SJCRH30 (cell line): Measurements from ENCODE around the gene OR13J1. TPM values are rescaled to one million over a fixed set of nuclear protein-coding genes. Genes with fewer than 3 reads are reported as not detected.
"Not testable (repeated sequence)": the region's sequence is repeated elsewhere in the genome, so short reads cannot be mapped to it uniquely, and the experiment has no call there.

Experiments
- DNase-seq, 2 experiments: peaks; one replicate each; pipeline ENCODE4 v3.0.0-alpha.2; 2015 to 2020
- H3K27ac ChIP-seq: fragments of 250-450 bp; sonication (Bioruptor Pico); 2 replicates; pipeline ENCODE4 v1.5.1; 2020; ENCODE audit warnings: mild to moderate bottlenecking, moderate library complexity
- H3K27me3 ChIP-seq: fragments of 250-450 bp; sonication (Bioruptor Pico); 2 replicates; pipeline ENCODE4 v1.5.1; 2020; ENCODE audit warnings: mild to moderate bottlenecking, moderate library complexity
- H3K36me3 ChIP-seq: fragments of 250-450 bp; sonication (Bioruptor Pico); 2 replicates; pipeline ENCODE4 v1.5.1; 2020; ENCODE audit warnings: mild to moderate bottlenecking, moderate library complexity
- H3K4me1 ChIP-seq: fragments of 250-450 bp; sonication (Bioruptor Pico); 2 replicates; pipeline ENCODE4 v1.5.1; 2020; ENCODE audit warnings: mild to moderate bottlenecking, moderate library complexity
- H3K4me3 ChIP-seq: fragments of 250-450 bp; sonication (Bioruptor Pico); 2 replicates; pipeline ENCODE4 v1.5.1; 2020; ENCODE audit warnings: mild to moderate bottlenecking, moderate library complexity
- H3K9me3 ChIP-seq: fragments of 250-450 bp; sonication (Bioruptor Pico); replicated peaks from 2 replicates; pipeline ENCODE4 v1.5.1; 2020; ENCODE audit warnings: mild to moderate bottlenecking, moderate library complexity
- total RNA-seq: library from RNA; depleted of rRNA; stranded (reverse); fragments of >200 nt; shearing (Covaris generic); gene quantifications from 2 replicates; pipeline ENCODE4 v1.2.3, GENCODE V29; 2014; rRNA removed

Gene OR13J1, protein sequence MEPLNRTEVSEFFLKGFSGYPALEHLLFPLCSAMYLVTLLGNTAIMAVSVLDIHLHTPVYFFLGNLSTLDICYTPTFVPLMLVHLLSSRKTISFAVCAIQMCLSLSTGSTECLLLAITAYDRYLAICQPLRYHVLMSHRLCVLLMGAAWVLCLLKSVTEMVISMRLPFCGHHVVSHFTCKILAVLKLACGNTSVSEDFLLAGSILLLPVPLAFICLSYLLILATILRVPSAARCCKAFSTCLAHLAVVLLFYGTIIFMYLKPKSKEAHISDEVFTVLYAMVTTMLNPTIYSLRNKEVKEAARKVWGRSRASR
- total RNA-seq, result not detected in 2 replicates

DNA sequence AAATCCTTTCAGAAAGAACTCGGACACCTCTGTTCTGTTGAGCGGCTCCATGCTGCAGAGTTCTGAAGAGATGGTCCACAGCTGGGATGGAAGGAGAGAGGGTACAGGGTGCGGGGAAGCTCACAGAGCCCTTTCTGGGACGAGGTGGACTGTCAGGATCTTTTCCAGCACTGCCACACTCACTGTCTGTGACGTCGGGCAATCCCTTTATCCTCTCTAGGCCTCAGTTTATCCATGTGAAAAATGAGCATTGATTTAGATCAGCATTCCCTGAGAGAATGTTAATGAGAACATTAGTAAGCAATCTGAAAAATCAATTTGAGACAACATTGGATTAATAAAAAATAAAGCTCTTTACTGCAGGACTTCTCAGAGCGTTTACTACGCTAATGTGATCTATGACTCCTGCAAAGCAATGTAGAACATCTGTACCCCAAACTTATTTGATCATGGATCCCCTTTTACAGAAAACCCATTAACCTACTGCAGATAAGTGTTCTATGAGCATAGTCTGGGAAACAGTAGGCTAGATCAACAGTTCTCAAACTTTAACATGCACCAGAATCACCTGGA is at the start of gene OR13J1:
TSS of gene OR13J1 (minus strand) at position 51 of the 573 bp plus-strand sequence. CDS start at position 51, 0 bp downstream.
- H3K4me3 ChIP-seq, result no peak within 1 kb of the TSS
- H3K27me3 ChIP-seq, result no peaks in the 10 kb centered on the region
- no peak for DNase-seq
- H3K4me1 ChIP-seq, result no peaks in the 10 kb centered on the region
- no peak within 1 kb of the TSS for H3K27ac ChIP-seq
- no peaks in the 10 kb centered on the region for H3K9me3 ChIP-seq
- no peaks in the 10 kb centered on the region for H3K36me3 ChIP-seq

DNA sequence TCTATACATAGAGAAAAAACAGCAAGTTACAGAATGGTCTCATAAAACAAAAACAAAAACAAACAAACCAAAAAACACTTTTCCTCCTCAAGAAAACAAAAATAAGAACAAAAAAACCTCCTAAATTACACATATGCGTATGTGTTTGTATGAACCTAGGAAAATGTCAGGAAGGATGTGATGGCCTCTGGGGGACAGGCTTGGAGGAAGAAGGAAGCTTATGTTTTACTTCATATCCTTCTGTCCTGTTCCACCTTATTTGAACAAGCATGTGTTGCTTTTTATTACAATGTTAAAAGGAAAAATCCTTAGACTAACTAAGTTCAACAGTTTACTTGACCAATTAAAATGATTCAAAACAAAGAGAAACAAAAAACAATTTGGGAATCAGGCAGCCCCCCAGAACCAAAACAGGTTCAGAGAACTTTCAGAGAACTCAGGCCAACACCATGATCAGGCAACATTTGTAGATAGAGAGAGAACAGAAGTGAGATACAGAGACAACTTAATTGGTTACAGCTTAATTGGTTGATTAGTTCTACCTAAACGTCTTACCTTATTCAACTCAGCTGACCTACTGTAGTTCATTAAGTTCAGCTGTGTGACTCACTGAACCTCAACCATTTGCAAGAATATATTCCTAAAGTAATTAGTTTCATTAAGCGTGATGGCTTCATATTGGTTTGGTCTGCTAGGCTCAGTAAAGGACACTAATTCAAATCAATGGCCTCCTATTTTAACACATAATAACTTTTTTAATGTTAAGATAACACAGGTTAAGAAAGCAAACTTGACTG is 49.2 kb upstream of the OR13J1 start:
- no peak overlapping the region for H3K4me3 ChIP-seq
- peaks cover 13% of the 10 kb centered on the region for H3K4me1 ChIP-seq
- no peaks in the 10 kb centered on the region for H3K27me3 ChIP-seq
- H3K9me3 ChIP-seq, result no peaks in the 10 kb centered on the region; the same call in 1 of the 2 replicates
- no peak for DNase-seq
- no peaks in the 10 kb centered on the region for H3K36me3 ChIP-seq
- no peak overlapping the region for H3K27ac ChIP-seq

DNA sequence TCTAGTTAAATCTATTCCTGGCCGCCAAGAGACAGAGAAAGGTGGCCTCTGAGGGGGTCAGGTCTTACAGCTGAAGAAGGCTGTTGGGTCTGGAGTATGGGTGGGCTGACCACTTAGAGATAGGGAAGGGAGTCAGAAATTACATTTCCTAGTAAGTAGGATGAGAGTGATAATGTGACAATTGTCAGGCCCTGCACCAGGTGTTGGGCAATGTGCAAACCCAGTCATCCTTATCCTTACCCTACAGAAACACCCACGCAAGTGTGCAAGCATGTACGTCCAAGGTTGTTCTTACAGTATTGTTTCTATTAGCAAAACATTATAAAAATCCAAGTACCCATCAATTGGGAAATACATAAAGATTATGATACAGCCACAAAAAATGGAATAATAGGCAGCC is 48.6 kb upstream of the OR13J1 start:
- no peaks in the 10 kb centered on the region; the same call in 1 of the 2 replicates for H3K9me3 ChIP-seq
- no peaks in the 10 kb centered on the region for H3K27me3 ChIP-seq
- no peak overlapping the region for H3K4me3 ChIP-seq
- H3K4me1 ChIP-seq, result peaks cover 7% of the 10 kb centered on the region
- no peaks in the 10 kb centered on the region for H3K36me3 ChIP-seq
- DNase-seq, result no peak
- no peak overlapping the region for H3K27ac ChIP-seq

DNA sequence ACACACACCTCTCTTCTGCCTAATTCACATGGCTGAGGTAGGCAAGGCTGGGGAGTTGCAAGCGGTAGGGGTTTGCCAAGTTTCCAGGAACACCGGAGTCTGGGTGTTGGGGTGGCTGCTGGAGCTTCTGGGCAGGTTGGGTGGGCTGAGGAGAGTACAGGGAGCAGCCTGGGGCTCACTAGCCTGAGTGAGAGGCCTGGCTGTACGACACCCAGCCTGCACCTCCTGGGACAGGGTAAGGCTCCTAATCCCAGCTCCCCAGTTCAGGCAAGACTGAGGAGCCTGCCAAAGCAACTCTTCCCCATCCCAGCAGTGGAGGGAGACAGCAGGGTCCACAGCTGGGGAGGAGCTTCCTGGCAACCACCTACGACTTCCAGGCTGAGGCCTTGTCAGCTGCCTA is 47.1 kb upstream of the OR13J1 start:
- no peak for DNase-seq
- H3K36me3 ChIP-seq, result no peaks in the 10 kb centered on the region
- no peaks in the 10 kb centered on the region for H3K9me3 ChIP-seq
- H3K4me1 ChIP-seq, result peaks cover 3% of the 10 kb centered on the region
- H3K4me3 ChIP-seq, result no peak overlapping the region
- no peak overlapping the region for H3K27ac ChIP-seq
- no peaks in the 10 kb centered on the region for H3K27me3 ChIP-seq

DNA sequence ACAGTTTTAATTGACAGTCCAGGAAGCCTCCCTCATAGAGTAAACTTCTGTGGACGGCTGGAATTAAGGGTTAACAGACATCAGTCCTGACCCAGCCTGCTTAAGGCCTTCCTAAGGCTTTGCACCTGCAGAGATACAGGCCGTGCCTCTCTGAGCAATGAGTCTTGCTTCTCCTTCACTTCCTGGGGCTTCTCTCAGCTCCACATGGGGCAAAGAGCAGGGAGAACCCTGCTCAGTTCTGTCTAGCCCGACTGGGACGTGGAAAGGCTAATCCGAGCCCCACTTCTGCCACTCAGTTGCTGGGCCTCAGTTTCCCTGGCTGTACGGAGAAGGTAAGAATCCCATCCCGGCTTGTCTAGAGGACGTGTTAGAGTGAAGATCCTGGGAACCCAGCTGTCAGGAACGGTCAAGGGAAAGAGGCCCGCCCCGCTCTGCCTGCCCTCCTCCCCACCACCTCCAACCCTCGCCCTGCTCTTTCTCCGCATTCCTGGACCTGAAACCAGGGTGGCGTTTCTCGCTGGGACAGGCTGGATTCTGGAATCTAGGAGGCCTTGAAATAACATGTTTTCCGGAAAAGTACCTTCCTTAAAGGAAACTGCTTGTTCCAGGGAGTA is 45.6 kb upstream of the OR13J1 start:
- H3K27me3 ChIP-seq, result no peaks in the 10 kb centered on the region
- peaks cover 3% of the 10 kb centered on the region; the same call in 1 of the 2 replicates for H3K4me1 ChIP-seq
- H3K36me3 ChIP-seq, result no peaks in the 10 kb centered on the region
- no peaks in the 10 kb centered on the region for H3K9me3 ChIP-seq
- DNase-seq, result no peak
- H3K4me3 ChIP-seq, result no peak overlapping the region
- no peak overlapping the region for H3K27ac ChIP-seq

DNA sequence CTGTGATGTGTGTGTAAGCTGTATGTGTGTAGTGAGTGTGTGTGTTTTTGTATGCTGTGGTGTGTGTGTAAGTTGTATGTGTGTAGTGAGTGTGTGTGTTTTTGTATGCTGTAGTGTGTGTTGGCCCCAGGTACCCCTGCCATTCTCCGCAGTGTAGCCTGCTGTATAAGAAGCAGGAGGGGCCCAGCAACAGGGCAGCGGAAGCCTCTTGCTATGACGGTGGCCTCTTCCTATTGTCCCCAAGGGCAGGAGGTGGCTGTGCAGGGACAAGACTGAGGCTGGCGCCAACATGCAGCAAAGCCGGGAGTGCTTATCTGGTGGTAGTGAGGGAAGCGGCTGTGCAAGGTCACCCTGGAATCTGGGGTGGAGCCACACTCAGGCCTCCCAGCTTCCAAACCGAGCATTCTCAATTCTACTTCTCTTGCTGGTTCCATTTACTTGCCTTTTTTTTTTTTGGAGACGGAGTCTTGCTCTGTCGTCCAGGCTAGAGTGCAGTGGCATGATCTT is 44.2 kb upstream of the OR13J1 start:
- DNase-seq, result peak; percentile 41 to 52
- Histone ChIP-seq H3K4me1 (peaks cover 4% of the 10 kb centered on the region; the same call in 1 of the 2 replicates), H3K27me3 (no peaks in the 10 kb centered on the region), H3K4me3 (no peak overlapping the region), H3K27ac (no peak overlapping the region), H3K9me3 (no peaks in the 10 kb centered on the region), H3K36me3 (no peaks in the 10 kb centered on the region)

DNA sequence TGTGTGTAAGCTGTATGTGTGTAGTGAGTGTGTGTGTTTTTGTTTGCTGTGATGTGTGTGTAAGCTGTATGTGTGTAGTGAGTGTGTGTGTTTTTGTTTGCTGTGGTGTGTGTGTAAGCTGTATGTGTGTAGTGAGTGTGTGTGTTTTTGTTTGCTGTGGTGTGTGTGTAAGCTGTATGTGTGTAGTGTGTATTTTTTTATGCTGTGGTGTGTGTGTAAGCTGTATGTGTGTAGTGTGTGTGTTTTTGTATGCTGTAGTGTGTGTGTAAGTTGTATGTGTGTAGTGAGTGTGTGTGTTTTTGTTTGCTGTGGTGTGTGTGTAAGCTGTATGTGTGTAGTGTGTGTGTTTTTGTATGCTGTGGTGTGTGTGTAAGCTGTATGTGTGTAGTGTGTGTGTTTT is 43.2 kb upstream of the OR13J1 start:
- not testable (repeated sequence) for H3K27ac ChIP-seq, DNase-seq, H3K36me3 ChIP-seq, H3K27me3 ChIP-seq, H3K9me3 ChIP-seq, H3K4me3 ChIP-seq
- H3K4me1 ChIP-seq, result peaks cover 13% of the 10 kb centered on the region

DNA sequence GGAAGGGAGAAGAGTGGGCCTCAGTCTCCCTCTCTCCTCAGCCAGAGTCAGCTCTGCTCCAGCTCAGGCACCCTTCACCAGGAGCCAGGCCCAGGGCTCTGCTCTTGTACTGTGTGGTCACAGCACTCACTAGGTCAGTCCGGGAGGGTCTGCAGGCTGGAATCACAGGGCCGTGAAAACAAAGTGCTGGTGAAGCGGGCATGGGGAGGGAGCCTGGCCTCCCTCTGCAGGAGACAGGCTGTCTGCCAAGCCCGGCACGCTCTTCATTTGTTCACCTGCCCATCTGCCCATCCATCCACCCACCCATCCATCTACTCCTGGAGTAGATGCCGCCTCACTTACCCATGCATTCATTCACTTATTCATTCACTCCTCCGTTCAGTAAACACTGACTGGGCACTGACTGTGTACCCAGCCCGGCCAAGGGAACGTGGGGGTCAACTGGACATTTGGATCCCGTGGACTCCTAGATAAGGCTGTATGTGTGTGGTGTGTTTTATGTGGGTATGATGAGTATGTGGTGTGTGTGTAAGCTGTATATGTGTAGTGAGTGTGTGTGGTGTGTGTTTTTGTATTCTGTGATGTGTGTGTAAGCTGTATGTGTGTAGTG is 42.7 kb upstream of the OR13J1 start:
- peaks cover 16% of the 10 kb centered on the region for H3K4me1 ChIP-seq
- no peak for DNase-seq
- H3K36me3 ChIP-seq, result no peaks in the 10 kb centered on the region

DNA sequence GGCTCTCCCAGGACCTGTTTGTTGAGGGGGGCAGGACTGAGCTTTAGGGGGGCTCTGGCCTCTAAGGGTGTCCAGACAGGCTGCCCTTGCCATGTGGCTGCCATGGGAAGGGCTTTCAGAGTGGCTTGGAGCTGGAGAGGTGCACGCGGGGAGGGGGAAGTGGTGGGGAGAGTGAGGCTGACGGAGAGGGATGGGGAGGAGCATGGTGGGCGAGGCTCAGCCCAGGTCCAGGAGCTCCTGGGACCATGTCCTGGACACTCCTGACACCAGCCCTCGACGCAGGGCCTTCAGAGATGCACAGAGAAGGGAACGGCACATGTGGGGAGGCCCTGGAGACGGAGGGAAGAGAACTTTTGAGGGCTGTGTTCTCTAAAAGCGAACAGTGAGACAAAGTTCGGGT is 41.5 kb upstream of the OR13J1 start:
- H3K27me3 ChIP-seq, result no peaks in the 10 kb centered on the region
- no peak for DNase-seq
- peaks cover 27% of the 10 kb centered on the region for H3K4me1 ChIP-seq
- no peak overlapping the region for H3K27ac ChIP-seq
- H3K36me3 ChIP-seq, result no peaks in the 10 kb centered on the region
- no peaks in the 10 kb centered on the region for H3K9me3 ChIP-seq
- no peak overlapping the region for H3K4me3 ChIP-seq

More for the DNA sequence above, 42.7 kb upstream of the OR13J1 start:
- Histone ChIP-seq H3K4me3 (no peak overlapping the region), H3K9me3 (no peaks in the 10 kb centered on the region), H3K27ac (no peak overlapping the region), H3K27me3 (no peaks in the 10 kb centered on the region)

DNA sequence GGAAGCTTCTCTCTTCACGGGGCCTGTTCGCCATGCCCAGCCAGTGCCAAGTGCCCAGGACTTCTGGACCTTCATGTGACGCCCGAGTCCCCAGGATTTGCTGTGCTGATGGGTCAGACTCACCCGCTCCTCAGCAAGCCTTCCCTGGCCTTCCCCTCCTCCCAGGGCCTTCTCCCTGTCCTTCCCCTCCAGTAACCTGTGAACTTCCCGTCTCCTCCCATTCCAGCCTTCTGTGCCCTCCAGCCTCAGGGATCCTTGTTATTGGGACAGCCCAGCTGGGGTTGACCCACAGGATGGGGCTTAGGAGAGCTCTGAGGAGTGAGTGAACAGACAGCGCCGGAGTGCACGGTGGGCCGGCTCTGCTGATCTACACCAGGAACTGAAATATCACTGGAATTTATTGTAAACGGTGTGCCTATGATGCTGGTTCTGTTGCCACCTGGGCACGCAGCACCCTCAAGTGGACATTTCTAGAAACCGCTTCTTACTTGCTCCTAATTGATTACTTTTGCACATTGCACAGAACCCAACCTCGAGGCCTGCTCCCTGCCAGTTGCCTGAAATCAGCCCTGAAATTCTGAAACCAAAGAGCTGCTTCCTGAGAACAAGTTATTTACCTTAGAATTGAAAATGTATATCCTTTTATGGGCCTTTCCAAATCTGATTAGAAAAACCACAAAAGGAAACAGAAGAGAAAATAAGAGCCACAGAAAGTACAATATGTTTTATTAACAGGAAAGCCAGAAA is 40.6 kb upstream of the OR13J1 start:
- no peaks in the 10 kb centered on the region for H3K9me3 ChIP-seq
- DNase-seq, result peak; percentile 37 to 57
- H3K27me3 ChIP-seq, result no peaks in the 10 kb centered on the region
- peaks cover 34% of the 10 kb centered on the region for H3K4me1 ChIP-seq
- H3K4me3 ChIP-seq, result no peak overlapping the region
- no peaks in the 10 kb centered on the region for H3K36me3 ChIP-seq
- H3K27ac ChIP-seq, result no peak overlapping the region

DNA sequence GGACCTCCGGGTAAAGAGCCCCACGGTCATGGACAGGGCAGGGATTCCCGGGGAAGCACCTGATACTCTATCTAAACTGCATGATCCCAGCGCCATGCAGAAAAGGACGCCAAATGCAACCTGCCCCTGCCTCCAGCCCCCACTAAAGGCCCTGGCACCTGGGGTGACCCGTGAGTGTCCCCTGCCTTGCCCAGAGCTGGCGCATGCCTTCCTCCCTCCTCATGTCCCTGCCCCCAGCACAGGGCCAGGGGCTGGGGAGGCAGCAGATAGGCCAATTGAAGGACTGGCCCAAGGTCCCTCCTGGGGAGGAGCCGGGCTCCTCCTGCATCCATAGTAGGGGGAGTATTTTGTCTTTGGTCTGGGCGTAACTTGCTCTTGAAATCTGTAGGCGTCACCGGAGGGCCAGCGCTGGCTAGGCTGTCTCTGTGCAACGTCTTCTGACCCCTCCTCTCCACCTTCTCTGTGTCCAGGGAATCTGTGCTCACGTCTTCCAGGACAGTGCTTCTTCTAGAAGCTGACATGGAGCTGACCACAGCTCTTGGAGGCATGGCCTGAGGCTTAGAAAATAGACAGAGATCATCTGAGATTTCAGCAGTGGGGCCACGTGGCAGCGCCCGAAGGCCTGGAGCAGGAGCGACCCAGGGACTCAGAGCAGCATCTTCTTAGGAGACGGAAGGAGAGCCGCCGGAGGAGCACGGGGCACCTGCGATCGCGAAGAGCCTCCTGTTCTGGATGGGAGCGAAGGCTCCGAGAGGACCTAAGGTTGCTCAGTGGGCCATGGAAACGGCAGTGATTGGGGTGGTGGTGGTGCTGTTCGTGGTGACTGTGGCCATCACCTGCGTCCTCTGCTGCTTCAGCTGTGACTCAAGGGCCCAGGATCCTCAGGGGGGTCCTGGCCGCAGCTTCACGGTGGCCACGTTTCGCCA is 39.7 kb upstream of the OR13J1 start:
- peak overlapping the region; percentile 84 for H3K27ac ChIP-seq
- no peaks in the 10 kb centered on the region for H3K27me3 ChIP-seq
- no peak overlapping the region for H3K4me3 ChIP-seq
- no peaks in the 10 kb centered on the region for H3K9me3 ChIP-seq
- no peak for DNase-seq
- H3K36me3 ChIP-seq, result no peaks in the 10 kb centered on the region
- peaks cover 42% of the 10 kb centered on the region for H3K4me1 ChIP-seq

DNA sequence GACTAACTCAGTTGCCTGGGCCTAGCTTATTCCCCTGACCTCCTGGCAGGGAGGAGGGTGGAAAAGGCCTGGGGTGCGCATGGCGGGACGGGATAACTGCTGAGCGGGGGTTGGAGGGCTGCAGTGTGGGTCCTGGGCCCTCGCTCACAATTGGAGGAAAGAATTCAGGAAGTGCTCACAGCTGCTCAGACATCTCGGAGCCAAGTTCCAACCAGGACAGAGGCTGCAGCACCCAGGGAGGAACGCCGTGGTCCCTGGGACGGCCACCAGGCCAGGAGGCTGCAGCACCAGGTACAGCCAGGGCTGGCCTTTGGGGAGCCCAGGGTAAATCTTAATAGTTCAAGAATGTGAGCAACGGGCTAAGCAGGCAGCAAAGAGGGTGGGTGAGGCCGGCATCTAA is 39.1 kb upstream of the OR13J1 start, which contains the start of gene SPAAR:
TSS of gene SPAAR (plus strand) at position 217 of the 400 bp plus-strand sequence. CDS start 974 bp downstream, outside the sequence.
- H3K9me3 ChIP-seq, result no peaks in the 10 kb centered on the region
- H3K36me3 ChIP-seq, result no peaks in the 10 kb centered on the region
- DNase-seq, result peak in 1 of 2 experiments; percentile 22
- peaks cover 49% of the 10 kb centered on the region for H3K4me1 ChIP-seq
- H3K4me3 ChIP-seq, result peak within 1 kb of the TSS; percentile 16
- no peaks in the 10 kb centered on the region for H3K27me3 ChIP-seq
- peak within 1 kb of the TSS; percentile 84 for H3K27ac ChIP-seq
